Measurements from ENCODE around the gene FLT1.

- TF ChIP-seq CTCF (tag by site-specific recombination; IDR thresholded peaks at IDR 0.05): no peak
- no peak for TF ChIP-seq ZBTB1 (tag by site-specific recombination; IDR thresholded peaks at IDR 0.05)
- no peak for TF ChIP-seq REST (tag by site-specific recombination; IDR thresholded peaks at IDR 0.05)
- TF ChIP-seq ZNF274 (IDR thresholded peaks at IDR 0.05; ENCODE audit: low read length): no peak
- no peak for TF ChIP-seq ZNF274 (tag by site-specific recombination; IDR thresholded peaks at IDR 0.05; ENCODE audit: borderline replicate concordance)
- TF ChIP-seq ZNF654 (tag by site-specific recombination; IDR thresholded peaks at IDR 0.05; ENCODE audit: low read depth): no peak; the same call in 1 of the 2 replicates
- no peak for TF ChIP-seq ELK4 (IDR thresholded peaks at IDR 0.05; ENCODE audit: borderline replicate concordance, low read depth, low read length)
- no peak for TF ChIP-seq KLF9 (tag by site-specific recombination; IDR thresholded peaks at IDR 0.05; ENCODE audit: low read depth)
- no peak for TF ChIP-seq ZBTB26 (tag by site-specific recombination; optimal IDR thresholded peaks at IDR 0.05)
- TF ChIP-seq INSM2 (tag by site-specific recombination; IDR thresholded peaks at IDR 0.05): no peak
- TF ChIP-seq PBX3 (CRISPR knock-in tag; IDR thresholded peaks at IDR 0.05): no peak
Measured at GRCh38 chr13:28449826-28450773, 44.8 kb downstream of the FLT1 start.
